Jurkat, Clone E6-1 (cell line): ENCODE results near the gene PCNX2.
"Not testable (repeated sequence)": the region's sequence is repeated elsewhere in the genome, so short reads cannot be mapped to it uniquely, and the experiment has no call there.

ENCODE experiments used
- DNase-seq: peaks from one replicate; pipeline ENCODE4 v3.0.0-alpha.2; 2011; ENCODE audit warnings: low read depth, low spot score
- H3K4me3 ChIP-seq: 2 replicates; pipeline ENCODE4 v1.5.1; 2011; ENCODE audit warnings: mild to moderate bottlenecking, low read length, control low read depth, moderate library complexity

The PCNX2 gene

GRCh38 chr1:233188061-233188460, 107.5 kb downstream of the PCNX2 start:
- DNase-seq = no peak
- no peak overlapping the region for H3K4me3 ChIP-seq

DNA sequence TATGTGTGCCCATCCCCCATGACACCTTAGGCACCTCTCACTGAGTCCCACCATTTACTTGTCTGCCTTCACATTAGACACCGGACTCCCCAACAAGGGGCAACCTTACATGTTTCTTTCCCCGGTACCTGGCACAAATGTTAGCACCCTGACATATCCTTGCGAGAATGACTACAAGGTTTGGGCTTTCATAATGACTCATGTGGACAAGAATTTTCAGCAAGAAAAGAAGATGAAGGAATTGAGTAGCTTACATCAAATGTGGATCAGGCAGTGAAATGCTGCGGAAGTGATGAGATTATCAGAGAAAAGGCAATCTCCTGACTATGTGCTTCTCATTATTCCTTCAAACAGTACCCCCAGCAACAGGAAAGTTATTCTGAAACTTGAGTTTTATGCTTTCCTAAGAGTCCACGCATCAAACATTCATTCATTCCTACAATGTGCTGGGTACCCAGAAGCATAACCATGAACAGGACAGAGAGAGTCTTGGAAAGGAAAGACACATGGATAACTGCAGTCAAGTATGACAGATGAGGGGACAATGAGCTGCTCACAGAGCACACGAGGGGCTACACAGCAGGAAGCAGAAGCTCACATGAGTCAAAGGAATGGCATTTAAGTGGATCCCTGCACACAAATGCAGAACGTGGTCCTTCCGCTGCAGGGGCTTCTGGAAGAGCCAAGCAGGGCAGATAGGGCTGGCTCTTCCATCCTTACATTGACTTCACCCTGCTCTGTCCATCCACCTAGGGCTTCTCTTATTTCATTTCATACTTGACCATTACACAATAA, 112.1 kb downstream of the PCNX2 start:
- no peak for DNase-seq
- no peak overlapping the region for H3K4me3 ChIP-seq

GRCh38 chr1:233182587-233182986, 112.9 kb downstream of the PCNX2 start:
- no peak for DNase-seq
- H3K4me3 ChIP-seq = no peak overlapping the region

DNA sequence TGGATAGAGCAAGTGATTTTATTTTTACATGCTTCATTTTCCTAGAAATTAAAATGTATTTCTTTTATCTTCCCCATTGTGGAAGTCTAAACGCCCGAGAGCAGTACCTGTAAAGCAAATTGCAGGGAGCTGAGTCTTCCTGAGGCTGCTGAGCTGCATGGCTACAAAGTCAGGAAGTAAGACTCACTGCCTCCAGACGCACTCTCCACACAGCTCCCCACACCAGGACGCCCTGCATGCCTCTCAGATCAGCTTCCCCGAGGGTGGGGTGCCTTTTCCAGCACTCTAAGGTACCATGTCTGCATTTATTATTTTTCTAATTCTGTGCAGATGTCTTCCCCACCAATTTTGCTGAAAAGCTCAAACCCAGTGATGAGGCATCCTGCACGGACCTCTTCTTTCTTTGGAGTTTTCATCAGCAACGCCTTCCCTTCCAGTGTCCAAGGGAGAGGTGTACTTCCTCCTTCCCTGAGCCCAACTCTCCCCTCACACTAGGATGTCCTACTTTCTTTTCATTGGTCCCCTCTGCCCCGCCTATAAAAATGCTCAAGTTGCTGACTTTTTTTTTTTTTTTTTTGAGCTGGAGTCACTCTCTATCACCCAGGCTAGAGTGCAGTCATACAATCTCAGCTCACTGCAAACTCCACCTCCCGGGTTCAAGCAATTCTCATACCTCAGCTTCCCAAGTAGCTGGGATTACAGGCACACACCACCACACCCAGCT, 114.7 kb downstream of the PCNX2 start:
- DNase-seq = no peak
- no peak overlapping the region for H3K4me3 ChIP-seq

DNA sequence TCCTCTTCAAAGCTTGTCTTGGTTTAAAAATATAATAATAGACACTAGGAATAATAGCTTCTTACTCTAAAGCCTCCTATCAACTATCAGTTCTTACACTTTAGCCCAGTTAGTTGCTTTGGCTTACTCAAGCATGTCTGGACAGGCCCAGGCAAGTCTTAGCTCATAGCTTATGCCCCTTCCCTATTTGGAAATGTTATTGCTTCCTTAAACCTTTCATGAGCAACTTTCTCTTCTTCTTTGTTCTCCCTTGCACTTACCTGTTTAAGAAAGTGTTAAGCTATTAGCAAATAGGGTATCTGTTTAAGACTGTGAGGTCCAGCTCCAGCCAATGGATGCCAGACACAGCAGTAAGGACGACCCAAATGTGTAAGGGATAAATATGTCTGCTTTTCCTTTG, 115.9 kb downstream of the PCNX2 start:
- DNase-seq, H3K4me3 ChIP-seq: not testable (repeated sequence)

GRCh38 chr1:233172201-233172600, 123.3 kb downstream of the PCNX2 start:
- DNase-seq = peak; percentile 39
- H3K4me3 ChIP-seq = no peak overlapping the region

DNA sequence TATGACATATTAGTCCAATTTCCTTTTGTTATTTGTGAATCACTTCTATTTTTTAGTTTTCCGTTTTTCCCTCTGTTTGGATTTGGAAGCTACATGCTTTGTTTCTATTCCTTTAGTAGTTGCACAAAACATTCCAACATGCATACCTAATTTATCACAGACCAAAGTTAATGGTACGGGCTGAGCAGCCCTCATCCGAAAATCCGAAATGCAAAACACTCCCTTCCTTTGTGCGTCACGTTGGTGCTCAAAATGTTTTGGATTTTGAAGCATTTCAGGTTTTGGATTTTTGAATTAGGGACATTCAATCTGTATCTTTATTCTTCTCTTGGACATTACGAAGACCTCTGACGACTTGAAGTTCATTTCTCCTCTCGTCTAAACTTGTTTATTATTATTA, 124.8 kb downstream of the PCNX2 start:
- DNase-seq = no peak
- no peak overlapping the region for H3K4me3 ChIP-seq

- H3K4me3 ChIP-seq = no peak overlapping the region
- DNase-seq = no peak
Measured at GRCh38 chr1:233168384-233168783, 127.1 kb downstream of the PCNX2 start.

- no peak for DNase-seq
- H3K4me3 ChIP-seq = no peak overlapping the region
Measured at GRCh38 chr1:233166896-233167295, 128.6 kb downstream of the PCNX2 start.

GRCh38 chr1:233163696-233164095, 131.8 kb downstream of the PCNX2 start:
- H3K4me3 ChIP-seq = no peak overlapping the region
- DNase-seq = no peak

DNA sequence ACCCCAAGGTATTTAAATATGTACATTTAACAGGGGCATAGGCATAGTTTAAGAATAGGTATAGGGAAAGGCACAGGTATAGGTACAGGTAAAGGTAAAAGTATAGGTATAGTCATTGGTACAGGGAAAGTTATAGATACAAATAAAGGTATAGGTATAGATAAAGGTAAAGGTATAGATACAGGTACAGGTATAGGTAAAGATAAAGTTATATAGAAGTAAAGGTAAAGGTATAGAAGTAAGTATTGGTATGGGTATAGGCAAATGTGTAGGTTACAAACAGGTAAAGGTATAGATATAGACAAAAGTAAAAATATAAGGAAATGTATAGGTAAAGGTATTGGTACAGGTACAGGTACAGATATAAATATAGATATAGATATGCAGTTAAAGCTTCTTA, 137.2 kb downstream of the PCNX2 start:
- no peak for DNase-seq
- no peak overlapping the region for H3K4me3 ChIP-seq

DNA sequence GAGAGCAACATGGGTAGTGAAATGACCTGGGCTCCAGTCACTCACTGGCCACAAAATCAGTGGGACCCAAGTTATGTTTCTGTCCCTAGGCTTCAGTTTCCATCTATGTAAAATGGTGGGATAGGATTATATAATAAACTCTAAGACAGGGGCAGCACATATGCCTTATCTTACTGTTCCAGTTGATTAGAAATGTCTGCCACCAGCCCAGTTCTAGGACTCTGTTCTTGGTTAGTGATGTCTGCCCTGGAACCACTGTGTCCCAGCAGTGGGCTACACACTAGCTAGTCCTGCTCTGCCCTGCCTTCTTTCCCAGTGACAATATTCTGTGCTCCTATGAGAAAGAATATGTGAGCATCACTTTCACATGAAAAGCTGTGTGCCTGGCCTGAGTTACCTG, 138.3 kb downstream of the PCNX2 start:
- DNase-seq = no peak
- H3K4me3 ChIP-seq = no peak overlapping the region

DNA sequence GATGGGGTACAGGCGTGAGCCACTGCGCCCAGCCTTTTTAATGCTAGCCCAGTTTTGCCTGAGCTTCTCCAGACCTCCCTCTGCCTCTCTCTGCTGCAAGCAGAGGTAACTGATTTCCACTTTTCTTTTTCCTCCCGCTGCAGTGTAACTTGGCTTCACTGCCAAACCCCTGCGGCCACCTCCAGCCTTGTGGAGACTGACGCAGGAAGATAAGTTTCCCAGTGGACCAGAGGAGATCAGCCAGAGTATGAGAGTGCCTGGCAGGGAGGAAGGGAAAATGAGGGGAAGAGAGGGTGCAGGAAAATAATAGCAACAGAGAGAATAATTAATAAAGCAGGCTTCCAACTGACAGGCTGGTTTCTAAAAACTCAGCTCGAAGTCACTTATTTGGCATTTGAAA, 143.7 kb downstream of the PCNX2 start:
- no peak for DNase-seq
- no peak overlapping the region for H3K4me3 ChIP-seq

DNA sequence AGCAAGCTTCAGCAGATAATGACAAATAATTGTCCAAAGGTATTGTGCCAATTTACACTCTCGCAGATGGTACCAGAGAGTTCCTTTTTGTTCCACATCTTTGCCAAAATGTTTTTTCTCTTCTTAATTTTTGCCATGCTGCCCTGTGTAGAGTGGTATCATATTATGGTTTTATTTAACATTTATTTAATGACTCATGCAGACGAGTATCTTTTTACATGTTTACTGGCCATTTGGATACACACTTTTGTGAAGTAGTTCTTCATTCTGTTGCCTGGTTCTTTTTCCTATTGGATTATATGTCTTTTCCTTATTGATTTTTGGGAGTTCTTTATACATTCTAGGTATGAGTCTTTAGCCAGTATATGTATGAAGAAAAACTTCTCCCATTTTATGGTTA, 151.1 kb downstream of the PCNX2 start:
- H3K4me3 ChIP-seq = no peak overlapping the region
- DNase-seq = no peak

- no peak overlapping the region for H3K4me3 ChIP-seq
- DNase-seq = no peak
Measured at GRCh38 chr1:233143241-233143640, 152.3 kb downstream of the PCNX2 start.

- no peak for DNase-seq
- H3K4me3 ChIP-seq = no peak overlapping the region
Measured at GRCh38 chr1:233140974-233141373, 154.6 kb downstream of the PCNX2 start.

DNA sequence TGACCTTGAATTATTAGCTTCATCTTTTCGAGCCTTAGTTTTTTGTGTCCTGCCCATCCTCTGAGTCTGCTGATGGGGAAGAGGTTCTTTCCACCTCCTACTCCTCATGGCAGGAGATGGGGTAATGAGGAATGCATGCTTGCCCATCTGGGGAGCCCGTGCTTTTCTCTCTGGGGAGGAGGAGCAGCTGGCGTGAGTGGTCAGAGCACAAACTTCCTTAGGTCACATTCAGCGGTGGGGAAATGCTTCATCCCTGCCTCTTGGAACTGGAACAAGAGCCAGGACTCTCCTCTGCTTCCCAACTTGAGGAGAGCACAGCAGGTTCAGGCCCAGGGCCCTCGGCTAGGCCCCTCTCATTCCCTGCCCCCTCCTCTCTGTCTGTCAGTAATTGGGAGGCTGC, 155.0 kb downstream of the PCNX2 start:
- no peak overlapping the region for H3K4me3 ChIP-seq
- no peak for DNase-seq

GRCh38 chr1:233138788-233139585, 156.5 kb downstream of the PCNX2 start:
- no peak overlapping the region for H3K4me3 ChIP-seq
- no peak for DNase-seq

DNA sequence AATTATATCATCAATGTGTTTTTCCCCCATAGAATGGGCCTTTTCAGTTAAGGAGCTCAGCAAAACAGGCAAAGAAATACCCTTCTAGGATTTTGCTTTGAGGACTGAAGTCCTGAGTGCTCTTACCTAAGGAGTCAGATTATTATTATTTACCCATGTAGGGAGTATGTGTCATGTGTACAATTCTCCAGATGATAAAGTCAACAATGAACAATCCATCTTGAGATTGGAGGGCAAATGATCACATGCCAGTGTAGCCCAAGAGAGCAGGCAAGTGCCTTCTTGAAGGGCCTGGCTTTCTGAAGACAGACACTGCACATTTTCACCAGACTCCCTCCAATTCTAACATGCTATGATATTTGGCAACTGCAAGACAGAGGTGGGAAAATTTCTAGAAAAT, 159.7 kb downstream of the PCNX2 start:
- DNase-seq = no peak
- no peak overlapping the region for H3K4me3 ChIP-seq

- no peak overlapping the region for H3K4me3 ChIP-seq
- no peak for DNase-seq
Measured at GRCh38 chr1:233132445-233132844, 163.1 kb downstream of the PCNX2 start.
